Measurements from ENCODE around the gene UBR4.

GRCh38 chr1:19206947-19207346 is 3.1 kb downstream of the UBR4 start:
- TF ChIP-seq MYC (IDR thresholded peaks at IDR 0.05; ENCODE audit: low read depth, low read length) (no peak), CTCF (IDR thresholded peaks at IDR 0.05; ENCODE audit: low read depth, low read length) (no peak)
